Tibial nerve (tissue), 4 donors: ENCODE measurements around the gene ATP8A1. TPM values are rescaled to one million over a fixed set of nuclear protein-coding genes. Genes with fewer than 3 reads are reported as not detected.

Source experiments
- DNase-seq, 2 donors: peaks; one replicate each; pipeline ENCODE4 v3.0.0-alpha.2; 2019; ENCODE audit warnings: low spot score in 2 of 2
- H3K27ac ChIP-seq, 4 donors: fragments of 200-600 bp; sonication (generic) in 3 of 4; one replicate each; pipeline ENCODE4 v1.5.1; 2017 to 2019; ENCODE audit warnings: mild to moderate bottlenecking in 1 of 4
- H3K27me3 ChIP-seq, 2 donors: fragments of 200-600 bp; sonication (generic) in 1 of 2; one replicate each; pipeline versions ENCODE4 v1.5.1 to v1.6.0; 2017 to 2019
- H3K36me3 ChIP-seq, 3 donors: fragments of 200-600 bp; sonication (generic); one replicate each; pipeline ENCODE4 v1.5.1; 2018 to 2019
- H3K4me1 ChIP-seq, 4 donors: fragments of 200-600 bp; sonication (generic) in 3 of 4; one replicate each; pipeline ENCODE4 v1.5.1; 2017 to 2019
- H3K4me3 ChIP-seq, 4 donors: fragments of 200-600 bp; sonication (generic) in 3 of 4; one replicate each; pipeline ENCODE4 v1.5.1; 2017 to 2019; ENCODE audit warnings: mild to moderate bottlenecking in 1 of 4, moderate library complexity in 1 of 4
- H3K9me3 ChIP-seq, 4 donors: fragments of 200-600 bp; sonication (generic) in 3 of 4; one replicate each; pipeline ENCODE4 v1.5.1; 2017 to 2019
- CTCF ChIP-seq, 5 experiments: fragments of 200-600 bp in 3 of 5; fragments of 450-650 bp in 2 of 5; sonication (generic) in 3 of 5; IDR thresholded peaks; one replicate each; pipeline ENCODE4 v1.5.1; 2016 to 2019; ENCODE audit warnings: antibody characterized with exemption in 5 of 5, mild to moderate bottlenecking in 3 of 5, moderate library complexity in 2 of 5
- EP300 ChIP-seq, 2 donors: sonication (generic); formaldehyde crosslinking; IDR thresholded peaks; one replicate each; pipeline ENCODE4 v1.6.1; 2017; ENCODE audit warnings: antibody characterized with exemption in 2 of 2, mild to moderate bottlenecking in 1 of 2
- POLR2A ChIP-seq, 2 donors: fragments of 450-650 bp; IDR thresholded peaks; one replicate each; pipeline ENCODE4 v1.6.1; 2017; ENCODE audit warnings: antibody characterized with exemption in 2 of 2, mild to moderate bottlenecking in 2 of 2, moderate library complexity in 2 of 2
- WGBS, 2 donors: methylation state at CpG; one replicate each; pipeline ENCODE4 v1.1.5; 2018; 5-methylcytosine and 5-hydroxymethylcytosine counted together
- total RNA-seq, 4 donors: library from RNA; depleted of rRNA; stranded (reverse); fragments of >200 nt; gene quantifications; one replicate each; pipeline ENCODE4 v1.1.0, GENCODE V29; 2016

Gene ATP8A1
- total RNA-seq, 4 donors from 2014 or later: 57.9 to 79.7 (median 64.9) TPM

GRCh38 chr4:42609051-42609450 is 47.9 kb downstream of the ATP8A1 start:
- H3K4me1 ChIP-seq: peaks cover 0 to 13% (median 0%) of the 10 kb centered on the region in 4 donors
- no peak for TF ChIP-seq EP300 (IDR thresholded peaks at IDR 0.05)
- DNase-seq: no peak
- no peak overlapping the region for H3K4me3 ChIP-seq
- H3K36me3 ChIP-seq: peaks cover 0 to 23% (median 2%) of the 10 kb centered on the region in 3 donors
- H3K9me3 ChIP-seq: no peaks in the 10 kb centered on the region
- no peak overlapping the region for H3K27ac ChIP-seq
- WGBS, 2 donors: 94 to 95% methylated on average over 4 of the region's 4 CpGs
- no peaks in the 10 kb centered on the region for H3K27me3 ChIP-seq

- TF ChIP-seq POLR2A (IDR thresholded peaks at IDR 0.05) (no peak), CTCF (IDR thresholded peaks at IDR 0.05) (no peak), EP300 (IDR thresholded peaks at IDR 0.05) (no peak)
- 82 to 86% methylated on average over 3 of the region's 3 CpGs for WGBS, 2 donors
Observed at GRCh38 chr4:42608551-42608950, 48.4 kb downstream of the ATP8A1 start.

GRCh38 chr4:42607011-42607726 is 49.7 kb downstream of the ATP8A1 start:
- DNase-seq: no peak
- TF ChIP-seq EP300 (IDR thresholded peaks at IDR 0.05) (no peak), CTCF (IDR thresholded peaks at IDR 0.05) (no peak), POLR2A (IDR thresholded peaks at IDR 0.05) (no peak)
- Histone ChIP-seq H3K36me3 (peaks cover 0 to 15% (median 2%) of the 10 kb centered on the region in 3 donors), H3K27me3 (no peaks in the 10 kb centered on the region), H3K27ac (no peak overlapping the region), H3K9me3 (no peaks in the 10 kb centered on the region), H3K4me1 (peaks cover 0 to 19% (median 0%) of the 10 kb centered on the region in 4 donors), H3K4me3 (no peak overlapping the region)
- 66 to 69% methylated on average over 3 of the region's 3 CpGs for WGBS, 2 donors

More at GRCh38 chr4:42608551-42608950, 48.4 kb downstream of the ATP8A1 start:
- Histone ChIP-seq H3K27me3 (no peaks in the 10 kb centered on the region), H3K27ac (no peak overlapping the region), H3K4me1 (peaks cover 0 to 18% (median 0%) of the 10 kb centered on the region in 4 donors), H3K9me3 (no peaks in the 10 kb centered on the region), H3K4me3 (no peak overlapping the region), H3K36me3 (peaks cover 0 to 20% (median 2%) of the 10 kb centered on the region in 3 donors)
- no peak for DNase-seq

- Histone ChIP-seq H3K36me3 (no peaks in the 10 kb centered on the region), H3K4me1 (peaks cover 0 to 19% (median 0%) of the 10 kb centered on the region in 4 donors), H3K27ac (no peak overlapping the region), H3K9me3 (no peaks in the 10 kb centered on the region), H3K27me3 (no peaks in the 10 kb centered on the region), H3K4me3 (no peak overlapping the region)
- no peak for DNase-seq
- TF ChIP-seq CTCF (IDR thresholded peaks at IDR 0.05) (no peak), EP300 (IDR thresholded peaks at IDR 0.05) (no peak), POLR2A (IDR thresholded peaks at IDR 0.05) (no peak)
- WGBS, 2 donors: 82 to 89% methylated on average over 5 of the region's 5 CpGs
Observed at GRCh38 chr4:42605264-42605663, 51.6 kb downstream of the ATP8A1 start.

- Histone ChIP-seq H3K4me1 (peaks cover 0 to 19% (median 0%) of the 10 kb centered on the region in 4 donors), H3K9me3 (no peaks in the 10 kb centered on the region)
- DNase-seq: no peak
Observed at GRCh38 chr4:42603862-42604261, 53.0 kb downstream of the ATP8A1 start.

More at GRCh38 chr4:42603862-42604261, 53.0 kb downstream of the ATP8A1 start:
- no peak overlapping the region for H3K4me3 ChIP-seq
- no peak overlapping the region for H3K27ac ChIP-seq
- 92 to 95% methylated on average over 2 of the region's 2 CpGs for WGBS, 2 donors
- H3K36me3 ChIP-seq: no peaks in the 10 kb centered on the region
- TF ChIP-seq CTCF (IDR thresholded peaks at IDR 0.05) (no peak), EP300 (IDR thresholded peaks at IDR 0.05) (no peak), POLR2A (IDR thresholded peaks at IDR 0.05) (no peak)
- H3K27me3 ChIP-seq: no peaks in the 10 kb centered on the region
